IMR-90 (cell line): ENCODE measurements around the gene PAQR9. TPM values are rescaled to one million over a fixed set of nuclear protein-coding genes. Genes with fewer than 3 reads are reported as not detected.

Source experiments
- ATAC-seq: fragments of 200-7000 bp; cut with Tn5 transposase; 2 replicates; pipeline ENCODE4 v1.9.1; 2020; ENCODE audit warnings: low read depth, mild to moderate bottlenecking, moderate library complexity
- BruUV-seq: library from RNA; stranded (reverse); fragments of 400-500 nt; replicated peaks from 2 replicates; lab custom pipeline; 2021; lab: Mats Ljungman, UMichigan
- CTCF ChIA-PET: fragments of 300-600 bp; formaldehyde crosslinking; extraction: SDS; loops from one replicate; lab custom pipeline; 2021; ENCODE audit warnings: antibody characterized with exemption; lab: Yijun Ruan, JAX
- POLR2A ChIA-PET: fragments of 300-600 bp; sonication (Branson Sonifier 250); formaldehyde crosslinking; loops from one replicate; lab custom pipeline; 2022; ENCODE audit warnings: antibody characterized with exemption; ENCODE audit not compliant: unreplicated experiment; lab: Charles Lee
- DNase-seq: peaks from one replicate; pipeline ENCODE4 v3.0.0; 2013
- H2AFZ ChIP-seq: replicated peaks from 2 replicates; pipeline ENCODE3; 2013; ENCODE audit warnings: low read length, mild to moderate bottlenecking; ENCODE audit not compliant: poor library complexity
- H2AK5ac ChIP-seq: 2 replicates; pipeline ENCODE4 v1.6.1; 2013; ENCODE audit warnings: low read depth, low read length, inconsistent platforms
- H2AK9ac ChIP-seq: replicated peaks from 2 replicates; pipeline ENCODE3; 2013; ENCODE audit warnings: mild to moderate bottlenecking, low read depth, low read length, moderate library complexity; ENCODE audit not compliant: poor library complexity
- H2BK120ac ChIP-seq: 2 replicates; pipeline ENCODE4 v1.6.1; 2013; ENCODE audit warnings: low read depth, low read length, inconsistent platforms
- H2BK15ac ChIP-seq: 3 replicates; pipeline ENCODE4 v1.6.1; 2013; ENCODE audit warnings: low read depth, low read length, inconsistent platforms
- H2BK20ac ChIP-seq: 2 replicates; pipeline ENCODE4 v1.6.1; 2013; ENCODE audit warnings: low read depth, mild to moderate bottlenecking, inconsistent platforms, low read length, moderate library complexity
- H2BK5ac ChIP-seq: 2 replicates; pipeline ENCODE4 v1.6.1; 2013; ENCODE audit warnings: mild to moderate bottlenecking, low read depth, low read length, inconsistent platforms; ENCODE audit not compliant: poor library complexity, severe bottlenecking
- H3K14ac ChIP-seq: replicated peaks from 2 replicates; pipeline ENCODE4 v1.6.1; 2013; ENCODE audit warnings: low read depth, low read length, inconsistent platforms
- H3K18ac ChIP-seq: 2 replicates; pipeline ENCODE4 v1.6.1; 2013; ENCODE audit warnings: low read depth, low read length, control low read depth
- H3K23ac ChIP-seq: 2 replicates; pipeline ENCODE4 v1.6.1; 2013; ENCODE audit warnings: low read depth, low read length, inconsistent platforms
- H3K27ac ChIP-seq: 2 replicates; pipeline ENCODE4 v1.5.1; 2013; ENCODE audit warnings: mild to moderate bottlenecking, control low read depth, low read length; ENCODE audit not compliant: insufficient read depth
- H3K27me3 ChIP-seq: 2 replicates; pipeline ENCODE4 v1.6.1; 2013; ENCODE audit warnings: low read length; ENCODE audit not compliant: control insufficient read depth, insufficient read depth
- H3K36me3 ChIP-seq: 2 replicates; pipeline ENCODE4 v1.6.1; 2013; ENCODE audit warnings: low read length, mixed read lengths; ENCODE audit not compliant: control insufficient read depth, insufficient read depth
- H3K4ac ChIP-seq: 2 replicates; pipeline ENCODE4 v1.6.1; 2013; ENCODE audit warnings: low read depth, low read length, inconsistent platforms
- H3K4me1 ChIP-seq: 2 replicates; pipeline ENCODE4 v1.6.1; 2013; ENCODE audit warnings: low read length, mixed read lengths; ENCODE audit not compliant: control insufficient read depth, insufficient read depth
- H3K4me2 ChIP-seq: 2 replicates; pipeline ENCODE4 v1.6.1; 2013; ENCODE audit warnings: low read depth, mild to moderate bottlenecking, control low read depth, low read length, moderate library complexity
- H3K4me3 ChIP-seq: 2 replicates; pipeline ENCODE4 v1.5.1; 2013; ENCODE audit warnings: low read depth, mild to moderate bottlenecking, control low read depth, low read length, moderate library complexity; ENCODE audit not compliant: insufficient read depth
- H3K56ac ChIP-seq: 2 replicates; pipeline ENCODE4 v1.6.1; 2013; ENCODE audit warnings: low read length, inconsistent platforms; ENCODE audit not compliant: insufficient read depth; ENCODE audit errors: extremely low read depth
- H3K79me1 ChIP-seq, 2 experiments: 2 replicates each; pipeline ENCODE4 v1.6.1; 2013; ENCODE audit warnings: low read length in 2 of 2, inconsistent platforms in 1 of 2, low read depth in 1 of 2
- H3K9ac ChIP-seq: 2 replicates; pipeline ENCODE4 v1.6.1; 2013; ENCODE audit warnings: low read depth, low read length, control low read depth
- H3K9me1 ChIP-seq: 2 replicates; pipeline ENCODE4 v1.6.1; 2013; ENCODE audit warnings: low read length, inconsistent platforms; ENCODE audit not compliant: insufficient read depth
- H3K9me3 ChIP-seq: 2 replicates; pipeline ENCODE4 v1.6.1; 2013; ENCODE audit warnings: low read length; ENCODE audit not compliant: control insufficient read depth, insufficient read depth
- H4K20me1 ChIP-seq: 2 replicates; pipeline ENCODE4 v1.6.1; 2013; ENCODE audit warnings: low read length, inconsistent platforms; ENCODE audit not compliant: insufficient read depth
- H4K5ac ChIP-seq: 2 replicates; pipeline ENCODE4 v1.6.1; 2013; ENCODE audit warnings: mild to moderate bottlenecking, low read depth, low read length, control low read depth
- H4K8ac ChIP-seq, 2 experiments: 2 replicates each; pipeline ENCODE4 v1.6.1; 2013; ENCODE audit warnings: low read depth in 2 of 2, low read length in 2 of 2, control low read depth in 1 of 2, inconsistent platforms in 1 of 2
- H4K91ac ChIP-seq: 2 replicates; pipeline ENCODE4 v1.6.1; 2013; ENCODE audit warnings: low read depth, low read length, inconsistent platforms; ENCODE audit not compliant: insufficient read depth
- BHLHE40 ChIP-seq: fragments of 150-350 bp; IDR thresholded peaks from 2 replicates; pipeline ENCODE4 v1.6.1; 2016; ENCODE audit warnings: mild to moderate bottlenecking, low read depth, low read length
- CEBPB ChIP-seq: IDR thresholded peaks from 2 replicates; pipeline ENCODE4 v1.6.1; 2012; ENCODE audit warnings: low read depth, low read length, improper control_type of control experiment
- CHD1 ChIP-seq: IDR thresholded peaks from 2 replicates; pipeline ENCODE4 v1.6.1; 2012; ENCODE audit warnings: low read depth, low read length, improper control_type of control experiment
- FOS ChIP-seq: fragments of 150-350 bp; IDR thresholded peaks from 2 replicates; pipeline ENCODE4 v1.6.1; 2016; ENCODE audit warnings: low read depth, low read length
- MAFK ChIP-seq: IDR thresholded peaks from 2 replicates; pipeline ENCODE4 v1.6.1; 2012; ENCODE audit warnings: low read depth, low read length, improper control_type of control experiment
- MAZ ChIP-seq: IDR thresholded peaks from 2 replicates; pipeline ENCODE4 v1.6.1; 2012; ENCODE audit warnings: low read depth, mild to moderate bottlenecking, low read length, improper control_type of control experiment, moderate library complexity, borderline replicate concordance
- MXI1 ChIP-seq: IDR thresholded peaks from 2 replicates; pipeline ENCODE4 v1.6.1; 2012; ENCODE audit warnings: low read depth, mild to moderate bottlenecking, low read length, moderate library complexity, borderline replicate concordance
- POLR2A ChIP-seq: IDR thresholded peaks from 2 replicates; pipeline ENCODE4 v1.6.1; 2012; ENCODE audit warnings: mild to moderate bottlenecking, low read depth, low read length
- RAD21 ChIP-seq: IDR thresholded peaks from 2 replicates; pipeline ENCODE4 v1.6.1; 2012; ENCODE audit warnings: low read length, improper control_type of control experiment
- RFX5 ChIP-seq: IDR thresholded peaks from 2 replicates; pipeline ENCODE4 v1.8.0; 2012; ENCODE audit warnings: low read depth, mild to moderate bottlenecking, low read length, moderate library complexity
- SMC3 ChIP-seq: fragments of 150-350 bp; IDR thresholded peaks from 2 replicates; pipeline ENCODE4 v1.6.1; 2016; ENCODE audit warnings: low read depth, mild to moderate bottlenecking, antibody characterized with exemption, low read length, moderate library complexity
- dilution Hi-C: fragments of 300-500 bp; cut with HindIII; formaldehyde crosslinking; loops from one replicate; pipeline ENCODE4 v1.14.3; 2018; ENCODE audit warnings: low sequenced_read_pairs; ENCODE audit not compliant: unreplicated experiment
- in situ Hi-C: fragments of 300-500 bp; cut with MboI; formaldehyde crosslinking; loops from 3 replicates; pipeline ENCODE4 v1.14.3; 2019; ENCODE audit warnings: low sequenced_read_pairs, inconsistent platforms, mixed read lengths
- intact Hi-C: fragments of 100-400 bp; cut with micrococcal nuclease; formaldehyde crosslinking; loops from 2 replicates; pipeline ENCODE4 v1.10.0; 2022
- polyA plus RNA-seq, 3 experiments: library from polyadenylated mRNA; depleted of rRNA; stranded (reverse); fragments of >200 nt; gene quantifications; 2 replicates each; pipeline ENCODE4 v1.2.3, GENCODE V29; 2012; ENCODE audit warnings: low replicate concordance in 1 of 3
- total RNA-seq: library from RNA; depleted of rRNA; stranded (reverse); fragments of >200 nt; gene quantifications from 2 replicates; pipeline ENCODE4 v1.2.3, GENCODE V29; 2012
- TF ChIP-seq, protein P1 (sequence below): conservative IDR thresholded peaks from 2 replicates; pipeline ENCODE4 v1.5.1; 2012; ENCODE audit warnings: mild to moderate bottlenecking, low read depth, low read length, improper control_type of control experiment
- TF ChIP-seq, protein P2 (sequence below): fragments of 150-350 bp; IDR thresholded peaks from 2 replicates; pipeline ENCODE4 v1.6.1; 2016; ENCODE audit warnings: low read depth, mild to moderate bottlenecking, low read length, moderate library complexity, borderline replicate concordance

The PAQR9 gene
- total and polyA plus RNA-seq, 2 of the 4 experiments (the other 2 are of a cell fraction), result 0.05 TPM; not detected in 1

DNA sequence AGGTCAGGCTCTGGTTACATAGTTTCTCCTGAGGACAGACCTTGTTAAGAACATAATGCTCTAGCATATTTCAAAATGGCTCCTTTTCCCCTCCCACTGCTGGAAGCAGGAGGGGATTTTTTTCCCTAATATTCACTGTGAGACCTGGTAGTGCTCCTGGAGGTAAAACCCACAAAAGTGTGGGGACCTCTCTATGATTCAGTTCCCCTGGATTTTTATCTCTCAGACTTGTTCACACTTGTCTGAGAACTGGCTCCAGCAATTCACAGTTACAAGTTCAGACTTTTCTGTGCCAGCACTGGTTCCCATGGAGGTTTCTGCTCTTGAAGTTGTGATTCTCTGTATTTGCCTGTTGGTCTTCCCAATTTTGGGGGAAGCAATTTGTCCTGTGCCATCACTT, 38.3 kb downstream of the PAQR9 start:
- Histone ChIP-seq H3K4me2 (no peak overlapping the region), H4K20me1 (no peaks in the 10 kb centered on the region), H3K4me1 (no peaks in the 10 kb centered on the region), H2BK120ac (no peak overlapping the region), H3K79me1 (no peaks in the 10 kb centered on the region), H2BK5ac (no peak overlapping the region), H3K4ac (no peak overlapping the region), H3K9ac (no peak overlapping the region), H3K18ac (no peak overlapping the region), H3K9me1 (no peaks in the 10 kb centered on the region), H3K9me3 (no peaks in the 10 kb centered on the region; the same call in 1 of the 2 replicates), H4K8ac (no peak overlapping the region), H3K14ac (no peak overlapping the region), H3K23ac (no peak overlapping the region), H2BK20ac (no peak overlapping the region), H2BK15ac (no peak overlapping the region), H4K91ac (no peak overlapping the region), H4K5ac (no peak overlapping the region), H3K27me3 (peaks cover 9% of the 10 kb centered on the region), H3K56ac (no peak overlapping the region), H2AK5ac (no peak overlapping the region), H2AFZ (no peak overlapping the region), H3K36me3 (no peaks in the 10 kb centered on the region), H3K4me3 (no peak overlapping the region), H3K27ac (no peak overlapping the region), H2AK9ac (no peak overlapping the region)
- TF ChIP-seq CHD1 (no peak), CEBPB (no peak), RAD21 (no peak), MAZ (no peak), POLR2A (no peak), SMC3 (no peak), RFX5 (no peak), MAFK (no peak), MXI1 (no peak), FOS (no peak), BHLHE40 (no peak)
- TF ChIP-seq, protein P1, sequence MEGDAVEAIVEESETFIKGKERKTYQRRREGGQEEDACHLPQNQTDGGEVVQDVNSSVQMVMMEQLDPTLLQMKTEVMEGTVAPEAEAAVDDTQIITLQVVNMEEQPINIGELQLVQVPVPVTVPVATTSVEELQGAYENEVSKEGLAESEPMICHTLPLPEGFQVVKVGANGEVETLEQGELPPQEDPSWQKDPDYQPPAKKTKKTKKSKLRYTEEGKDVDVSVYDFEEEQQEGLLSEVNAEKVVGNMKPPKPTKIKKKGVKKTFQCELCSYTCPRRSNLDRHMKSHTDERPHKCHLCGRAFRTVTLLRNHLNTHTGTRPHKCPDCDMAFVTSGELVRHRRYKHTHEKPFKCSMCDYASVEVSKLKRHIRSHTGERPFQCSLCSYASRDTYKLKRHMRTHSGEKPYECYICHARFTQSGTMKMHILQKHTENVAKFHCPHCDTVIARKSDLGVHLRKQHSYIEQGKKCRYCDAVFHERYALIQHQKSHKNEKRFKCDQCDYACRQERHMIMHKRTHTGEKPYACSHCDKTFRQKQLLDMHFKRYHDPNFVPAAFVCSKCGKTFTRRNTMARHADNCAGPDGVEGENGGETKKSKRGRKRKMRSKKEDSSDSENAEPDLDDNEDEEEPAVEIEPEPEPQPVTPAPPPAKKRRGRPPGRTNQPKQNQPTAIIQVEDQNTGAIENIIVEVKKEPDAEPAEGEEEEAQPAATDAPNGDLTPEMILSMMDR, result no peak
- TF ChIP-seq, protein P2, sequence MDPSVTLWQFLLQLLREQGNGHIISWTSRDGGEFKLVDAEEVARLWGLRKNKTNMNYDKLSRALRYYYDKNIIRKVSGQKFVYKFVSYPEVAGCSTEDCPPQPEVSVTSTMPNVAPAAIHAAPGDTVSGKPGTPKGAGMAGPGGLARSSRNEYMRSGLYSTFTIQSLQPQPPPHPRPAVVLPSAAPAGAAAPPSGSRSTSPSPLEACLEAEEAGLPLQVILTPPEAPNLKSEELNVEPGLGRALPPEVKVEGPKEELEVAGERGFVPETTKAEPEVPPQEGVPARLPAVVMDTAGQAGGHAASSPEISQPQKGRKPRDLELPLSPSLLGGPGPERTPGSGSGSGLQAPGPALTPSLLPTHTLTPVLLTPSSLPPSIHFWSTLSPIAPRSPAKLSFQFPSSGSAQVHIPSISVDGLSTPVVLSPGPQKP, result no peak
- in situ Hi-C loops, result no loop called here
- POLR2A ChIA-PET, result no interaction called here
- BruUV-seq, result no TSS peak
- CTCF ChIA-PET, result no interaction called here
- ATAC-seq, result no peak
- DNase-seq, result no peak
- intact Hi-C loops, result no loop called here
- dilution Hi-C loops, result no loop called here
